IMR-90 (cell line): Measurements from ENCODE around the gene LARP1. TPM values are rescaled to one million over a fixed set of nuclear protein-coding genes. Genes with fewer than 3 reads are reported as not detected.

Experiments
- ATAC-seq: fragments of 200-7000 bp; cut with Tn5 transposase; 2 replicates; pipeline ENCODE4 v1.9.1; 2020; ENCODE audit warnings: low read depth, mild to moderate bottlenecking, moderate library complexity
- BruUV-seq: library from RNA; stranded (reverse); fragments of 400-500 nt; replicated peaks from 2 replicates; lab custom pipeline; 2021; lab: Mats Ljungman, UMichigan
- CTCF ChIA-PET: fragments of 300-600 bp; formaldehyde crosslinking; extraction: SDS; loops from one replicate; lab custom pipeline; 2021; ENCODE audit warnings: antibody characterized with exemption; lab: Yijun Ruan, JAX
- POLR2A ChIA-PET: fragments of 300-600 bp; sonication (Branson Sonifier 250); formaldehyde crosslinking; loops from one replicate; lab custom pipeline; 2022; ENCODE audit warnings: antibody characterized with exemption; ENCODE audit not compliant: unreplicated experiment; lab: Charles Lee
- DNase-seq: peaks from one replicate; pipeline ENCODE4 v3.0.0; 2013
- H2AFZ ChIP-seq: replicated peaks from 2 replicates; pipeline ENCODE3; 2013; ENCODE audit warnings: low read length, mild to moderate bottlenecking; ENCODE audit not compliant: poor library complexity
- H2AK5ac ChIP-seq: 2 replicates; pipeline ENCODE4 v1.6.1; 2013; ENCODE audit warnings: low read depth, low read length, inconsistent platforms
- H2AK9ac ChIP-seq: replicated peaks from 2 replicates; pipeline ENCODE3; 2013; ENCODE audit warnings: mild to moderate bottlenecking, low read depth, low read length, moderate library complexity; ENCODE audit not compliant: poor library complexity
- H2BK120ac ChIP-seq: 2 replicates; pipeline ENCODE4 v1.6.1; 2013; ENCODE audit warnings: low read depth, low read length, inconsistent platforms
- H2BK15ac ChIP-seq: 3 replicates; pipeline ENCODE4 v1.6.1; 2013; ENCODE audit warnings: low read depth, low read length, inconsistent platforms
- H2BK20ac ChIP-seq: 2 replicates; pipeline ENCODE4 v1.6.1; 2013; ENCODE audit warnings: low read depth, mild to moderate bottlenecking, inconsistent platforms, low read length, moderate library complexity
- H2BK5ac ChIP-seq: 2 replicates; pipeline ENCODE4 v1.6.1; 2013; ENCODE audit warnings: mild to moderate bottlenecking, low read depth, low read length, inconsistent platforms; ENCODE audit not compliant: poor library complexity, severe bottlenecking
- H3K14ac ChIP-seq: replicated peaks from 2 replicates; pipeline ENCODE4 v1.6.1; 2013; ENCODE audit warnings: low read depth, low read length, inconsistent platforms
- H3K18ac ChIP-seq: 2 replicates; pipeline ENCODE4 v1.6.1; 2013; ENCODE audit warnings: low read depth, low read length, control low read depth
- H3K23ac ChIP-seq: 2 replicates; pipeline ENCODE4 v1.6.1; 2013; ENCODE audit warnings: low read depth, low read length, inconsistent platforms
- H3K27ac ChIP-seq: 2 replicates; pipeline ENCODE4 v1.5.1; 2013; ENCODE audit warnings: mild to moderate bottlenecking, control low read depth, low read length; ENCODE audit not compliant: insufficient read depth
- H3K27me3 ChIP-seq: 2 replicates; pipeline ENCODE4 v1.6.1; 2013; ENCODE audit warnings: low read length; ENCODE audit not compliant: control insufficient read depth, insufficient read depth
- H3K36me3 ChIP-seq: 2 replicates; pipeline ENCODE4 v1.6.1; 2013; ENCODE audit warnings: low read length, mixed read lengths; ENCODE audit not compliant: control insufficient read depth, insufficient read depth
- H3K4ac ChIP-seq: 2 replicates; pipeline ENCODE4 v1.6.1; 2013; ENCODE audit warnings: low read depth, low read length, inconsistent platforms
- H3K4me1 ChIP-seq: 2 replicates; pipeline ENCODE4 v1.6.1; 2013; ENCODE audit warnings: low read length, mixed read lengths; ENCODE audit not compliant: control insufficient read depth, insufficient read depth
- H3K4me2 ChIP-seq: 2 replicates; pipeline ENCODE4 v1.6.1; 2013; ENCODE audit warnings: low read depth, mild to moderate bottlenecking, control low read depth, low read length, moderate library complexity
- H3K4me3 ChIP-seq: 2 replicates; pipeline ENCODE4 v1.5.1; 2013; ENCODE audit warnings: low read depth, mild to moderate bottlenecking, control low read depth, low read length, moderate library complexity; ENCODE audit not compliant: insufficient read depth
- H3K56ac ChIP-seq: 2 replicates; pipeline ENCODE4 v1.6.1; 2013; ENCODE audit warnings: low read length, inconsistent platforms; ENCODE audit not compliant: insufficient read depth; ENCODE audit errors: extremely low read depth
- H3K79me1 ChIP-seq, 2 experiments: 2 replicates each; pipeline ENCODE4 v1.6.1; 2013; ENCODE audit warnings: low read length in 2 of 2, inconsistent platforms in 1 of 2, low read depth in 1 of 2
- H3K9ac ChIP-seq: 2 replicates; pipeline ENCODE4 v1.6.1; 2013; ENCODE audit warnings: low read depth, low read length, control low read depth
- H3K9me1 ChIP-seq: 2 replicates; pipeline ENCODE4 v1.6.1; 2013; ENCODE audit warnings: low read length, inconsistent platforms; ENCODE audit not compliant: insufficient read depth
- H3K9me3 ChIP-seq: 2 replicates; pipeline ENCODE4 v1.6.1; 2013; ENCODE audit warnings: low read length; ENCODE audit not compliant: control insufficient read depth, insufficient read depth
- H4K20me1 ChIP-seq: 2 replicates; pipeline ENCODE4 v1.6.1; 2013; ENCODE audit warnings: low read length, inconsistent platforms; ENCODE audit not compliant: insufficient read depth
- H4K5ac ChIP-seq: 2 replicates; pipeline ENCODE4 v1.6.1; 2013; ENCODE audit warnings: mild to moderate bottlenecking, low read depth, low read length, control low read depth
- H4K8ac ChIP-seq, 2 experiments: 2 replicates each; pipeline ENCODE4 v1.6.1; 2013; ENCODE audit warnings: low read depth in 2 of 2, low read length in 2 of 2, control low read depth in 1 of 2, inconsistent platforms in 1 of 2
- H4K91ac ChIP-seq: 2 replicates; pipeline ENCODE4 v1.6.1; 2013; ENCODE audit warnings: low read depth, low read length, inconsistent platforms; ENCODE audit not compliant: insufficient read depth
- BHLHE40 ChIP-seq: fragments of 150-350 bp; IDR thresholded peaks from 2 replicates; pipeline ENCODE4 v1.6.1; 2016; ENCODE audit warnings: mild to moderate bottlenecking, low read depth, low read length
- CEBPB ChIP-seq: IDR thresholded peaks from 2 replicates; pipeline ENCODE4 v1.6.1; 2012; ENCODE audit warnings: low read depth, low read length, improper control_type of control experiment
- ELK1 ChIP-seq: fragments of 150-350 bp; IDR thresholded peaks from 2 replicates; pipeline ENCODE4 v1.6.1; 2016; ENCODE audit warnings: low read depth, mild to moderate bottlenecking, low read length, moderate library complexity, borderline replicate concordance
- FOS ChIP-seq: fragments of 150-350 bp; IDR thresholded peaks from 2 replicates; pipeline ENCODE4 v1.6.1; 2016; ENCODE audit warnings: low read depth, low read length
- MAFK ChIP-seq: IDR thresholded peaks from 2 replicates; pipeline ENCODE4 v1.6.1; 2012; ENCODE audit warnings: low read depth, low read length, improper control_type of control experiment
- MAZ ChIP-seq: IDR thresholded peaks from 2 replicates; pipeline ENCODE4 v1.6.1; 2012; ENCODE audit warnings: low read depth, mild to moderate bottlenecking, low read length, improper control_type of control experiment, moderate library complexity, borderline replicate concordance
- MXI1 ChIP-seq: IDR thresholded peaks from 2 replicates; pipeline ENCODE4 v1.6.1; 2012; ENCODE audit warnings: low read depth, mild to moderate bottlenecking, low read length, moderate library complexity, borderline replicate concordance
- NFE2L2 ChIP-seq: fragments of 150-350 bp; IDR thresholded peaks from 2 replicates; pipeline ENCODE4 v1.6.1; 2016; ENCODE audit warnings: low read depth, mild to moderate bottlenecking, low read length
- POLR2A ChIP-seq: IDR thresholded peaks from 2 replicates; pipeline ENCODE4 v1.6.1; 2012; ENCODE audit warnings: mild to moderate bottlenecking, low read depth, low read length
- RAD21 ChIP-seq: IDR thresholded peaks from 2 replicates; pipeline ENCODE4 v1.6.1; 2012; ENCODE audit warnings: low read length, improper control_type of control experiment
- RCOR1 ChIP-seq: IDR thresholded peaks from 2 replicates; pipeline ENCODE4 v1.6.1; 2012; ENCODE audit warnings: mild to moderate bottlenecking, low read length, improper control_type of control experiment; ENCODE audit not compliant: insufficient replicate concordance
- RFX5 ChIP-seq: IDR thresholded peaks from 2 replicates; pipeline ENCODE4 v1.8.0; 2012; ENCODE audit warnings: low read depth, mild to moderate bottlenecking, low read length, moderate library complexity
- SMC3 ChIP-seq: fragments of 150-350 bp; IDR thresholded peaks from 2 replicates; pipeline ENCODE4 v1.6.1; 2016; ENCODE audit warnings: low read depth, mild to moderate bottlenecking, antibody characterized with exemption, low read length, moderate library complexity
- USF2 ChIP-seq: fragments of 150-350 bp; IDR thresholded peaks from 2 replicates; pipeline ENCODE4 v1.6.1; 2017; ENCODE audit warnings: mild to moderate bottlenecking, antibody characterized with exemption, low read length, low read depth
- WGBS, 2 experiments: methylation state at CpG; one replicate each; pipeline versions ENCODE4 v1.1.5 to v1.1.7; 2013; ENCODE audit warnings: missing lambda C conversion rate in 2 of 2; ENCODE audit not compliant: insufficient read length in 1 of 2; ENCODE audit errors: extremely low coverage in 2 of 2; 5-methylcytosine and 5-hydroxymethylcytosine counted together
- dilution Hi-C: fragments of 300-500 bp; cut with HindIII; formaldehyde crosslinking; loops from one replicate; pipeline ENCODE4 v1.14.3; 2018; ENCODE audit warnings: low sequenced_read_pairs; ENCODE audit not compliant: unreplicated experiment
- in situ Hi-C: fragments of 300-500 bp; cut with MboI; formaldehyde crosslinking; loops from 3 replicates; pipeline ENCODE4 v1.14.3; 2019; ENCODE audit warnings: low sequenced_read_pairs, inconsistent platforms, mixed read lengths
- intact Hi-C: fragments of 100-400 bp; cut with micrococcal nuclease; formaldehyde crosslinking; loops from 2 replicates; pipeline ENCODE4 v1.10.0; 2022
- polyA plus RNA-seq, 3 experiments: library from polyadenylated mRNA; depleted of rRNA; stranded (reverse); fragments of >200 nt; gene quantifications; 2 replicates each; pipeline ENCODE4 v1.2.3, GENCODE V29; 2012; ENCODE audit warnings: low replicate concordance in 1 of 3
- total RNA-seq: library from RNA; depleted of rRNA; stranded (reverse); fragments of >200 nt; gene quantifications from 2 replicates; pipeline ENCODE4 v1.2.3, GENCODE V29; 2012

Gene LARP1
- total and polyA plus RNA-seq, 2 of the 4 experiments (the other 2 are of a cell fraction), result 47.3 to 77.4 TPM

- H4K20me1 ChIP-seq, result peaks cover 26% of the 10 kb centered on the region
- no peak overlapping the region for H2AK9ac ChIP-seq
- H2BK20ac ChIP-seq, result no peak overlapping the region
- no peak overlapping the region for H2BK5ac ChIP-seq
- H3K27me3 ChIP-seq, result no peaks in the 10 kb centered on the region
- 0 out of 2 replicates have a peak, but pooled peaks cover 3% of the 10 kb centered on the region for H3K9me1 ChIP-seq
- no peak overlapping the region for H3K4me3 ChIP-seq
- H3K9ac ChIP-seq, result no peak overlapping the region
- intact Hi-C loops (loop anchor here (2.0 kb wide), 1 partner anchor 211 kb away; no protein-coding TSS in a partner anchor), dilution Hi-C loops (no loop called here), in situ Hi-C loops (no loop called here)
- BruUV-seq, result no TSS peak
- no peak overlapping the region for H2AK5ac ChIP-seq
- no peak overlapping the region for H4K8ac ChIP-seq
- H3K23ac ChIP-seq, result no peak overlapping the region
- peaks cover 18 to 54% of the 10 kb centered on the region in 2 experiments for H3K79me1 ChIP-seq
- no peak overlapping the region for H2BK15ac ChIP-seq
- H3K4ac ChIP-seq, result no peak overlapping the region
- no peak overlapping the region for H3K56ac ChIP-seq
- POLR2A ChIA-PET, result no interaction called here
- no CpG with 5 or more reads among the region's 8 CpGs for WGBS, 2 experiments
- H2BK120ac ChIP-seq, result no peak overlapping the region
- no peak overlapping the region for H3K14ac ChIP-seq
- DNase-seq (no peak), ATAC-seq (no peak)
- H4K5ac ChIP-seq, result no peak overlapping the region
- H3K27ac ChIP-seq, result no peak overlapping the region
- no peak overlapping the region for H4K91ac ChIP-seq
- no peak overlapping the region for H3K18ac ChIP-seq
- H3K9me3 ChIP-seq, result no peaks in the 10 kb centered on the region
- H3K4me2 ChIP-seq, result no peak overlapping the region
- CTCF ChIA-PET, result no interaction called here
- peaks cover 3% of the 10 kb centered on the region for H3K4me1 ChIP-seq
- H2AFZ ChIP-seq, result no peak overlapping the region
- peaks cover 13% of the 10 kb centered on the region for H3K36me3 ChIP-seq
- no peak for TF ChIP-seq ELK1
- TF ChIP-seq BHLHE40, result no peak
- TF ChIP-seq MXI1, result no peak
- TF ChIP-seq RAD21, result no peak
- no peak for TF ChIP-seq FOS
- no peak for TF ChIP-seq CEBPB
- no peak for TF ChIP-seq RFX5
- TF ChIP-seq POLR2A, result no peak
- no peak for TF ChIP-seq MAZ
- TF ChIP-seq SMC3, result no peak
- no peak for TF ChIP-seq MAFK
- no peak for TF ChIP-seq NFE2L2
- TF ChIP-seq RCOR1, result no peak
- no peak for TF ChIP-seq USF2
Observed at GRCh38 chr5:154861946-154862345, 106.8 kb downstream of the LARP1 start.
